Measurements from ENCODE around the gene AQP5.

The AQP5 gene

GRCh38 chr12:50006754-50007442 lies 45.2 kb downstream of the AQP5 start:
- H3K4me3 ChIP-seq (ENCODE audit: low read length) = no peak overlapping the region; the same call in 1 of the 2 replicates
- TF ChIP-seq ZNF274 (IDR thresholded peaks at IDR 0.05; ENCODE audit: low read depth, low read length) = no peak

- H3K4me3 ChIP-seq (ENCODE audit: low read length) = no peak overlapping the region
- no peak for TF ChIP-seq ZNF274 (IDR thresholded peaks at IDR 0.05; ENCODE audit: low read depth, low read length)
Observed at GRCh38 chr12:50013361-50014147, 51.9 kb downstream of the AQP5 start.

- H3K4me3 ChIP-seq (ENCODE audit: low read length) = no peak overlapping the region
- no peak for TF ChIP-seq ZNF274 (IDR thresholded peaks at IDR 0.05; ENCODE audit: low read depth, low read length)
Observed at GRCh38 chr12:50014342-50014741, 52.7 kb downstream of the AQP5 start.

Measured in GM08714 (cell line).